Keratinocyte (primary cell): Measurements from ENCODE around the gene GKN2.

Source experiments
- CTCF ChIP-seq, 3 experiments: IDR thresholded peaks in 1 of 3; conservative IDR thresholded peaks in 1 of 3; optimal IDR thresholded peaks in 1 of 3; 2 replicates in 2 of 3; 3 replicates in 1 of 3; pipeline versions ENCODE3 to v1.5.1; 2011; ENCODE audit warnings: low read length in 3 of 3, mild to moderate bottlenecking in 3 of 3, moderate library complexity in 2 of 3, control low read depth in 1 of 3, inconsistent platforms in 1 of 3; ENCODE audit not compliant: insufficient read depth in 2 of 3; ENCODE audit errors: extremely low read depth in 1 of 3
- EZH2 ChIP-seq: IDR thresholded peaks from one replicate; pipeline ENCODE4 v1.6.1; 2012; ENCODE audit warnings: inconsistent platforms, mild to moderate bottlenecking, low read length, moderate library complexity

- TF ChIP-seq CTCF (optimal IDR thresholded peaks at IDR 0.05 in 1 of 3, IDR thresholded peaks at IDR 0.05 in 1 of 3, conservative IDR thresholded peaks at IDR 0.05 in 1 of 3; ENCODE audit: extremely low read depth in 1 of 3, insufficient read depth in 2 of 3, low read length in 3 of 3): no peak
- TF ChIP-seq EZH2: no peak
These were observed 21.6 kb upstream of the GKN2 start, which contains the start of gene GKN1 for GRCh38 chr2:68974251-68974650.
